ENCODE results near the gene PPP1R11. TPM values are rescaled to one million over a fixed set of nuclear protein-coding genes. Genes with fewer than 3 reads are reported as not detected.

The PPP1R11 gene
- total and polyA plus RNA-seq, 9 donors = 17.9 to 35.6 (median 31.2) TPM

- Histone ChIP-seq H3K4me1 (ENCODE audit: control insufficient read depth, insufficient read depth, low read length) (peaks cover 11% of the 10 kb centered on the region), H3K9me3 (replicated peaks; ENCODE audit: control insufficient read depth, low read depth, low read length) (no peaks in the 10 kb centered on the region), H3K27me3 (ENCODE audit: control insufficient read depth, insufficient read depth, low read length) (no peaks in the 10 kb centered on the region), H3K4me3 (ENCODE audit: low read length) (peak overlapping the region; percentile 90), H3K36me3 (ENCODE audit: control insufficient read depth, insufficient read depth, low read length) (peaks cover 14% of the 10 kb centered on the region), H3K27ac (ENCODE audit: low read length) (peak overlapping the region; percentile 98)
- 0% methylated on average over 19 of the region's 24 CpGs for WGBS (ENCODE audit: insufficient coverage)
- peak; percentile 62 for DNase-seq
Observed at GRCh38 chr6:30060606-30061091, 6.3 kb upstream of the PPP1R11 start.

- under 1% methylated on average over 47 of the region's 48 CpGs for WGBS (ENCODE audit: insufficient coverage)
- H3K36me3 ChIP-seq (ENCODE audit: control insufficient read depth, insufficient read depth, low read length) = peaks cover 14% of the 10 kb centered on the region
- H3K4me1 ChIP-seq (ENCODE audit: control insufficient read depth, insufficient read depth, low read length) = peaks cover 15% of the 10 kb centered on the region
- peak; percentile 99 for DNase-seq
- H3K27me3 ChIP-seq (ENCODE audit: control insufficient read depth, insufficient read depth, low read length) = no peaks in the 10 kb centered on the region
- H3K9me3 ChIP-seq (replicated peaks; ENCODE audit: control insufficient read depth, low read depth, low read length) = no peaks in the 10 kb centered on the region
- H3K27ac ChIP-seq (ENCODE audit: low read length) = peak within 1 kb of the TSS; percentile 98
- H3K4me3 ChIP-seq (ENCODE audit: low read length) = peak within 1 kb of the TSS; percentile 90
Observed at GRCh38 chr6:30061092-30061857, 5.7 kb upstream of the PPP1R11 start, which contains the start of gene POLR1H. Gene POLR1H (plus strand): TSS chr6:30061265. CDS start chr6:30061525, 260 bp downstream.

GRCh38 chr6:30061858-30062458, 5.0 kb upstream of the PPP1R11 start:
- Histone ChIP-seq H3K27ac (ENCODE audit: low read length) (peak overlapping the region; percentile 98), H3K36me3 (ENCODE audit: control insufficient read depth, insufficient read depth, low read length) (peaks cover 14% of the 10 kb centered on the region), H3K4me1 (ENCODE audit: control insufficient read depth, insufficient read depth, low read length) (peaks cover 15% of the 10 kb centered on the region), H3K27me3 (ENCODE audit: control insufficient read depth, insufficient read depth, low read length) (no peaks in the 10 kb centered on the region), H3K4me3 (ENCODE audit: low read length) (peak overlapping the region; percentile 90), H3K9me3 (replicated peaks; ENCODE audit: control insufficient read depth, low read depth, low read length) (no peaks in the 10 kb centered on the region)
- no peak for DNase-seq
- 52% methylated on average over 8 of the region's 13 CpGs for WGBS (ENCODE audit: insufficient coverage)

GRCh38 chr6:30062471-30063178, 4.4 kb upstream of the PPP1R11 start:
- peaks cover 17% of the 10 kb centered on the region for H3K4me1 ChIP-seq (ENCODE audit: control insufficient read depth, insufficient read depth, low read length)

GRCh38 chr6:30063315-30063714, 3.7 kb upstream of the PPP1R11 start:
- Histone ChIP-seq H3K4me1 (ENCODE audit: control insufficient read depth, insufficient read depth, low read length) (peaks cover 17% of the 10 kb centered on the region), H3K27me3 (ENCODE audit: control insufficient read depth, insufficient read depth, low read length) (no peaks in the 10 kb centered on the region), H3K4me3 (ENCODE audit: low read length) (no peak overlapping the region), H3K27ac (ENCODE audit: low read length) (no peak overlapping the region), H3K9me3 (replicated peaks; ENCODE audit: control insufficient read depth, low read depth, low read length) (no peaks in the 10 kb centered on the region), H3K36me3 (ENCODE audit: control insufficient read depth, insufficient read depth, low read length) (peaks cover 9% of the 10 kb centered on the region)
- no CpG with 5 or more reads among the region's 2 CpGs for WGBS (ENCODE audit: insufficient coverage)
- no peak for DNase-seq

More at GRCh38 chr6:30062471-30063178, 4.4 kb upstream of the PPP1R11 start:
- DNase-seq = no peak
- Histone ChIP-seq H3K36me3 (ENCODE audit: control insufficient read depth, insufficient read depth, low read length) (peaks cover 9% of the 10 kb centered on the region), H3K9me3 (replicated peaks; ENCODE audit: control insufficient read depth, low read depth, low read length) (no peaks in the 10 kb centered on the region), H3K27me3 (ENCODE audit: control insufficient read depth, insufficient read depth, low read length) (no peaks in the 10 kb centered on the region), H3K27ac (ENCODE audit: low read length) (peak overlapping the region; percentile 98), H3K4me3 (ENCODE audit: low read length) (no peak overlapping the region)
- no CpG with 5 or more reads among the region's 7 CpGs for WGBS (ENCODE audit: insufficient coverage)

GRCh38 chr6:30066082-30066481, 916 bp upstream of the PPP1R11 start:
- H3K4me1 ChIP-seq (ENCODE audit: control insufficient read depth, insufficient read depth, low read length) = peaks cover 14% of the 10 kb centered on the region

GRCh38 chr6:30067460-30068139, 602 bp downstream of the PPP1R11 start:
- Histone ChIP-seq H3K36me3 (ENCODE audit: control insufficient read depth, insufficient read depth, low read length) (peaks cover 26% of the 10 kb centered on the region), H3K4me1 (ENCODE audit: control insufficient read depth, insufficient read depth, low read length) (peaks cover 16% of the 10 kb centered on the region), H3K27me3 (ENCODE audit: control insufficient read depth, insufficient read depth, low read length) (peaks cover 23% of the 10 kb centered on the region), H3K9me3 (replicated peaks; ENCODE audit: control insufficient read depth, low read depth, low read length) (no peaks in the 10 kb centered on the region), H3K27ac (ENCODE audit: low read length) (peak overlapping the region; percentile 94), H3K4me3 (ENCODE audit: low read length) (peak overlapping the region; percentile 69)
- no peak for DNase-seq
- 3% methylated on average over 6 of the region's 8 CpGs for WGBS (ENCODE audit: insufficient coverage)

More at GRCh38 chr6:30066082-30066481, 916 bp upstream of the PPP1R11 start:
- Histone ChIP-seq H3K27ac (ENCODE audit: low read length) (peak overlapping the region; percentile 94), H3K36me3 (ENCODE audit: control insufficient read depth, insufficient read depth, low read length) (peaks cover 26% of the 10 kb centered on the region), H3K27me3 (ENCODE audit: control insufficient read depth, insufficient read depth, low read length) (peaks cover 8% of the 10 kb centered on the region), H3K4me3 (ENCODE audit: low read length) (peak overlapping the region; percentile 69), H3K9me3 (replicated peaks; ENCODE audit: control insufficient read depth, low read depth, low read length) (no peaks in the 10 kb centered on the region)
- DNase-seq = no peak
- 10% methylated on average over 1 of the region's 4 CpGs for WGBS (ENCODE audit: insufficient coverage)

GRCh38 chr6:30071081-30071818, 4.3 kb downstream of the PPP1R11 start:
- H3K27ac ChIP-seq (ENCODE audit: low read length) = no peak overlapping the region
- H3K27me3 ChIP-seq (ENCODE audit: control insufficient read depth, insufficient read depth, low read length) = peaks cover 59% of the 10 kb centered on the region
- peaks cover 17% of the 10 kb centered on the region for H3K36me3 ChIP-seq (ENCODE audit: control insufficient read depth, insufficient read depth, low read length)
- peaks cover 28% of the 10 kb centered on the region for H3K4me1 ChIP-seq (ENCODE audit: control insufficient read depth, insufficient read depth, low read length)
- DNase-seq = no peak
- H3K9me3 ChIP-seq (replicated peaks; ENCODE audit: control insufficient read depth, low read depth, low read length) = no peaks in the 10 kb centered on the region
- 4% methylated on average over 68 of the region's 68 CpGs for WGBS (ENCODE audit: insufficient coverage)
- H3K4me3 ChIP-seq (ENCODE audit: low read length) = no peak overlapping the region

- Histone ChIP-seq H3K4me1 (ENCODE audit: control insufficient read depth, insufficient read depth, low read length) (peaks cover 28% of the 10 kb centered on the region), H3K27ac (ENCODE audit: low read length) (no peak overlapping the region), H3K4me3 (ENCODE audit: low read length) (no peak overlapping the region), H3K27me3 (ENCODE audit: control insufficient read depth, insufficient read depth, low read length) (peaks cover 63% of the 10 kb centered on the region), H3K36me3 (ENCODE audit: control insufficient read depth, insufficient read depth, low read length) (peaks cover 17% of the 10 kb centered on the region), H3K9me3 (replicated peaks; ENCODE audit: control insufficient read depth, low read depth, low read length) (no peaks in the 10 kb centered on the region)
- no peak for DNase-seq
- 67% methylated on average over 2 of the region's 3 CpGs for WGBS (ENCODE audit: insufficient coverage)
Observed at GRCh38 chr6:30071858-30072257, 4.9 kb downstream of the PPP1R11 start.
